Stomach smooth muscle (tissue), 2 donors: ENCODE measurements around the gene KRT71.

Experiments
- H3K27ac ChIP-seq: one replicate; pipeline ENCODE4 v1.7.0; 2013; ENCODE audit warnings: mild to moderate bottlenecking, low read length, inconsistent platforms
- H3K27me3 ChIP-seq, 2 donors: one replicate each; pipeline ENCODE4 v1.7.0; 2013; ENCODE audit warnings: low read length in 2 of 2; ENCODE audit not compliant: insufficient read depth in 2 of 2, control insufficient read depth in 1 of 2
- H3K36me3 ChIP-seq, 2 donors: one replicate each; pipeline ENCODE4 v1.7.0; 2013; ENCODE audit warnings: low read length in 2 of 2; ENCODE audit not compliant: control insufficient read depth in 2 of 2, insufficient read depth in 2 of 2
- H3K4me1 ChIP-seq: one replicate; pipeline ENCODE4 v1.7.0; 2013; ENCODE audit warnings: low read length; ENCODE audit not compliant: control insufficient read depth, insufficient read depth
- H3K4me3 ChIP-seq, 2 donors: one replicate each; pipeline ENCODE4 v1.7.0; 2013; ENCODE audit warnings: low read length in 2 of 2
- H3K9ac ChIP-seq, 2 donors: one replicate each; pipeline ENCODE4 v1.7.0; 2013; ENCODE audit warnings: low read length in 2 of 2, mild to moderate bottlenecking in 1 of 2
- H3K9me3 ChIP-seq, 2 donors: one replicate each; pipeline ENCODE4 v1.7.0; 2013; ENCODE audit warnings: low read length in 2 of 2; ENCODE audit not compliant: control insufficient read depth in 2 of 2
- donor health status: healthy.
- donor health status: Pancreatic carcinoma.

Gene KRT71

DNA sequence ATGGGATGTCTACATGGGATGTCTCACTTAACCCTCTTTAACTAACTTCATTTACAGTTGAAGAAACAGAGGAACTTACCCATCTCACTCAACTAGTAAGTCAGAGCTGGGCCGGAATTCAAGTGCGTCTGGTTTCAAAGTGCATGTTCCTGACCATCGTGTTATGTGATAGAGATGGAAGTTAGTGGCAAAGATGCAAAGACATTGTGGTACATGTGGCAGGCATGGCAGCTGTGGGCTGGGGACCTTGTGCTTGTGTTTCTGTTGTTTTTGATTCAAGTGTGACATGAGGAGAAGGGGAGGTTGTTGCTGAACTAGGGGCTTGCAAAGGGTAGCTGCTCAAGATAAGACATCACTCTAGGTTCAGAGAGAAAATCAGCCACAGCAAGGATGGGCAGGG is 23.0 kb upstream of the KRT71 start:
- Histone ChIP-seq H3K27ac (no peak overlapping the region), H3K27me3 (peaks cover 2 to 5% of the 10 kb centered on the region in 2 donors), H3K9me3 (no peaks in the 10 kb centered on the region), H3K4me3 (no peak overlapping the region), H3K9ac (no peak overlapping the region), H3K4me1 (no peaks in the 10 kb centered on the region), H3K36me3 (no peaks in the 10 kb centered on the region)

DNA sequence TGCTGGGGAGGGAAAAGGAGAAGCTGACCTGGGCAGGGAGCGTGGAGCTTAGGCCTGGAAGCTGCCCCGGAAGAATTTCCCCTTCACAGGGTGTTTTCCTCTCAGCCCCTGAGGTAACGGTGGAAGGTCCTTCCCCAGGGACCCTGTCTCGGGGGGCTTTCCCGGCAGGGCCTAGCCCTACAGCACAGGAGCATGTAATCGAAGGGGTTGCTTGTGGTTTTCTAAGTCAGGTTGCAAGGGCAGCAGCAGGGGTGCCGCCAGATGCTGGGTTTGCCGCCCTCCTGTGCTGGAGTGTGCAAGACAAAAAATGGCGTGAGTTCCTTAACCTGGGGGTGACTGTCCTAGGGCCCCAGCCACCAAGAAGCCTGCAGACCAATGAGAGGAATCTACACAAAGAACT is 22.3 kb upstream of the KRT71 start:
- no peaks in the 10 kb centered on the region for H3K36me3 ChIP-seq
- H3K9ac ChIP-seq: no peak overlapping the region
- no peak overlapping the region for H3K27ac ChIP-seq
- peaks cover 4 to 5% of the 10 kb centered on the region in 2 donors for H3K27me3 ChIP-seq
- H3K4me1 ChIP-seq: no peaks in the 10 kb centered on the region
- H3K9me3 ChIP-seq: no peaks in the 10 kb centered on the region
- H3K4me3 ChIP-seq: no peak overlapping the region

- Histone ChIP-seq H3K27ac (no peak within 1 kb of the TSS), H3K27me3 (peaks cover 4 to 7% of the 10 kb centered on the region in 2 donors), H3K9me3 (no peaks in the 10 kb centered on the region), H3K36me3 (no peaks in the 10 kb centered on the region), H3K4me3 (no peak within 1 kb of the TSS), H3K9ac (no peak within 1 kb of the TSS), H3K4me1 (no peaks in the 10 kb centered on the region)
Observed at GRCh38 chr12:52573743-52574142, 20.8 kb upstream of the KRT71 start, which contains the start of gene KRT74. Gene KRT74 (minus strand): TSS chr12:52573843. CDS start chr12:52573777, 66 bp downstream.

GRCh38 chr12:52573306-52573705 is 20.4 kb upstream of the KRT71 start:
- Histone ChIP-seq H3K9me3 (no peaks in the 10 kb centered on the region), H3K4me3 (no peak overlapping the region), H3K27me3 (peaks cover 4 to 7% of the 10 kb centered on the region in 2 donors), H3K36me3 (no peaks in the 10 kb centered on the region), H3K9ac (no peak overlapping the region), H3K4me1 (no peaks in the 10 kb centered on the region), H3K27ac (no peak overlapping the region)

DNA sequence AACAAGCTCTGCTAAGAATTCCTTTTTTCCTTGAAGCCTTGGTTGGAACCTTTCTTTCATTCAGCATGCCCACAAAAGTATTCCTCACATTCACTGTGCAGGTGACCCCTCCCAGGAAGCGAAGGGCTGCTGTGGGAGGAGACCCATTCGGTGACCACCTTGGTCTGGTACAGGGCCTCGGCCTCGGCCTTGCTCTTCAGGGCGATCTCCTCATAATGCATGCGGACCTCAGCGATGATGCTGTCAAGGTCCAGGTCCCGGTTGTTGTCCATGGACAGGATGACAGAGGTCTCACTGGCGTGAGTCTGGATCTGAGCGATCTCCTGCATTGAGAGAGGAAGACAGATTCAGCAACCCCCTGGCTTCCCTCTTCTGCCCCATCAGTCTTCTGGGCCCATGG is 17.6 kb upstream of the KRT71 start:
- H3K27me3 ChIP-seq: peaks cover 4 to 9% of the 10 kb centered on the region in 2 donors
- no peaks in the 10 kb centered on the region for H3K36me3 ChIP-seq
- H3K9me3 ChIP-seq: no peaks in the 10 kb centered on the region
- H3K27ac ChIP-seq: no peak overlapping the region
- H3K4me3 ChIP-seq: no peak overlapping the region
- no peaks in the 10 kb centered on the region for H3K4me1 ChIP-seq
- H3K9ac ChIP-seq: no peak overlapping the region

DNA sequence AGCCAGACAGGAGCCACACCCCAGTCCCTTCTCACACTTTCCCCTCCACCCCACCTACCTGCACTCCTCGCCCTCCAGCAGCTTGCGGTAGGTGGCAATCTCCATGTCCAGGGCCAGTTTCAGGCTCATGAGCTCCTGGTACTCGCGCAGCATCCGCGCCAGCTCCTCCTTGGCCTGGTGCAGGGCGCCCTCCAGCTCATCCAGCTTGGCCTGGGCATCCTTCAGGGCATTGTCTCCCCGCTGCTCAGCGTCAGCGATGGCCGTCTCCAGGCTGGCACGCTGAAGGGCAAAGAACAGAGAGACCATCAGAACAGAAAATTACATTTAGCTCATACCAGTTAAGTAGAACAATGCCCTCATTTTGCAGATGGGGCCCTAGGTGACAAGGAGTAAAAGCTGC is 15.2 kb upstream of the KRT71 start:
- Histone ChIP-seq H3K4me3 (no peak overlapping the region), H3K27me3 (peaks cover 4 to 15% of the 10 kb centered on the region in 2 donors), H3K9me3 (no peaks in the 10 kb centered on the region), H3K36me3 (no peaks in the 10 kb centered on the region), H3K9ac (no peak overlapping the region), H3K4me1 (no peaks in the 10 kb centered on the region), H3K27ac (no peak overlapping the region)

GRCh38 chr12:52566847-52567291 is 13.9 kb upstream of the KRT71 start:
- H3K4me1 ChIP-seq: no peaks in the 10 kb centered on the region
- H3K9ac ChIP-seq: no peak overlapping the region
- no peak overlapping the region for H3K27ac ChIP-seq
- H3K27me3 ChIP-seq: peaks cover 4 to 10% of the 10 kb centered on the region in 2 donors
- H3K9me3 ChIP-seq: no peaks in the 10 kb centered on the region
- no peaks in the 10 kb centered on the region for H3K36me3 ChIP-seq
- no peak overlapping the region for H3K4me3 ChIP-seq

GRCh38 chr12:52564582-52564981 is 11.6 kb upstream of the KRT71 start:
- Histone ChIP-seq H3K9me3 (no peaks in the 10 kb centered on the region), H3K9ac (no peak overlapping the region), H3K4me1 (no peaks in the 10 kb centered on the region), H3K36me3 (no peaks in the 10 kb centered on the region), H3K27me3 (peaks cover 0 to 8% of the 10 kb centered on the region in 2 donors), H3K27ac (no peak overlapping the region), H3K4me3 (no peak overlapping the region)

DNA sequence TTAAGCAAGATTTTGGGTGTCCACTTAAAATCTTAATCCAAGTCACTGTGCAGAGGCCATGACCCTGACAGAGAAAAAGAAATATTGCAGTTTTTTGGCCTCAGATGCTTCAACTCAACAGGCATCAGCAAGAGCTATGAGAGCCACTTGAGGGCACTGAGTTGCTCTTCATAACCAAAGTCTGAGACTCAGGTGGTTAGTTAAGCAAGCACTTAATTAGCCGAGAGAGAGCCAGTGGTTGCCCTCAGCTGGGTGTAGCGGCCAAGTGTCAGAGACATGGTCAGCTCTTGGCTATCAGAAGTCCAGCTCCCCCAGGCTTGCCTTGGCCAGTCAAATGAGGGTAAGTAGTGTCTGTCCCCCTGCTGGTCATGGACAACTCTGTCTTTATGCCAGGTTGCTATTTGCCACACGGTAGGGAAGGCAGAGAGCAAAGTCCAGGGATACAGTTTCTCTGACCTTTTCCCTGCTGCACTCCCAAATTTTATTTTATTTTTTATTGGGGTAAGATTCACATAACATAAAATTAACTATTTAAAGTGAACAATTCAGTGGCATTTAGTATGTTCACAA is 9.0 kb upstream of the KRT71 start:
- Histone ChIP-seq H3K4me3 (no peak overlapping the region), H3K9ac (no peak overlapping the region), H3K4me1 (no peaks in the 10 kb centered on the region), H3K27ac (no peak overlapping the region), H3K27me3 (peaks cover 0 to 8% of the 10 kb centered on the region in 2 donors), H3K36me3 (no peaks in the 10 kb centered on the region), H3K9me3 (no peaks in the 10 kb centered on the region)

DNA sequence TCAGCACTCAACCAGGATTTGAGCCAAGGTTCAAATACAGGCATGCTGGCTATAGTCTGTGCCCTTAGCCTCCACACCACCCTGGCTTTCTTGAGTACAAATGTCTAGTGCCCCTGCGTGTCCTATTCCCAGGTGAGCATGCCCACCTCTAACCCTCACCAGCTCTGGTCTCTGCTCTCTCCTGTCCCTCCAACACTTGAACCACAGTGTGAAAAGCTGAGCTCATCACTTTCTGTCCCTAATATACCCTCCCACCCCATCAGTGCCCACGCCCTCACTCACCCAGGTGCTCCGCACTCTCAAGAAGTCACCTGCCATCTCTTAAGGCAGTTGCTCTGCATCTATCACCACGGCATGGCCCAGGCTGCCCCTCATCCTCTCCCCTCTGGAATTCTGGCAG is 7.0 kb upstream of the KRT71 start:
- Histone ChIP-seq H3K4me1 (no peaks in the 10 kb centered on the region), H3K27me3 (peaks cover 0 to 2% of the 10 kb centered on the region in 2 donors), H3K9me3 (no peaks in the 10 kb centered on the region), H3K36me3 (no peaks in the 10 kb centered on the region), H3K27ac (no peak overlapping the region), H3K9ac (no peak overlapping the region), H3K4me3 (no peak overlapping the region)

DNA sequence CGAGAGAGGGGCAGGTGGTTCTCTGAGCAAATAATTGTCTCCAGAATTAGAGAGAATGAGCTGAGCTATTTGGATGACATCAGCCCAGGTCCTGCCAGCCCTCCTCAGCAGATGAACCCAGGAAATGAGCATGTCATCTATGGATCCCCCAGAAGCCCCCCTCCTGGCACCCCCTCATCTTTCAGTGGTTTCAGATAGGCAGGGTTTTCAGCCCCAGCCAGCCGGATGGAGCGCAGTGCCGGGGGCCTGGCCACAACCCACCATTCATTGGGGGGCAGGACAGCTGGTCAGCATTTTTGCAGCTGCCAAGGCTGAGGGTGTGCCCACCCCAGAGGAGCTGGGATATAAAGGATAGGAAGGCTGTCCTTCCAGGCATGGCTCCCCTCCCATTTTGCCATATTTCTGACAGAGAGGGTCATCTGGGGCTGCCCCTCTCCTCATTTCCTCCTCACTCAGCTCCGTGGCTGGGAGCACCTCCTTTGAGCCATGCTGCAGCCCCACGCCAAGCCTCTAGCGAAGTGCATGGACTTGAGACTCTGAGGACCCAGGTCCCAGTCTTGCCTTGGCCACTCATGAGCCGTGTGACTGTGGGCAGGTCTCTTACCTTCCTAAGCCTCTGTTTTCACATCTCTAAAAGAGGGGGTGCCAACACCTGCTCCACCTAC is 6.0 kb upstream of the KRT71 start:
- Histone ChIP-seq H3K9me3 (no peaks in the 10 kb centered on the region), H3K4me1 (no peaks in the 10 kb centered on the region), H3K27me3 (peaks cover 0 to under 1% of the 10 kb centered on the region in 2 donors), H3K36me3 (no peaks in the 10 kb centered on the region), H3K27ac (no peak overlapping the region), H3K9ac (no peak overlapping the region), H3K4me3 (no peak overlapping the region)
